ENCODE results near the gene DCP1B. TPM values are rescaled to one million over a fixed set of nuclear protein-coding genes. Genes with fewer than 3 reads are reported as not detected.
A peak's percentile ranks its signal among the peaks of the same experiment; 100 is the strongest.
"Not testable (repeated sequence)": the region's sequence is repeated elsewhere in the genome, so short reads cannot be mapped to it uniquely, and the experiment has no call there.

DCP1B gene
- total RNA-seq, 2 experiments from 2014 or later, result 17.8 to 18.6 TPM

- Mint-ChIP-seq H3K27ac (peak overlapping the region; percentile 1), H3K4me3 (no peak overlapping the region), H3K9me3 (no peaks in the 10 kb centered on the region), H3K27me3 (no peaks in the 10 kb centered on the region), H3K36me3 (ENCODE audit: low read depth) (peaks cover 50% of the 10 kb centered on the region), H3K4me1 (peaks cover 3% of the 10 kb centered on the region)
- CTCF ChIA-PET, result interaction anchor here (2.6 kb wide), 1 partner anchor 10 kb away, joined by 17 read pairs; no protein-coding TSS in a partner anchor
- no peak for DNase-seq
- POLR2A ChIA-PET, result interaction anchor here (1.2 kb wide), 1 partner anchor 44 kb away, joined by 3 read pairs; no protein-coding TSS in a partner anchor
Observed at GRCh38 chr12:1949771-1950470, 54.3 kb downstream of the DCP1B start.

GRCh38 chr12:1948883-1949282 is 55.4 kb downstream of the DCP1B start:
- CTCF ChIA-PET, result interaction anchor here (1.1 to 2.6 kb wide), 2 partner anchors 9 to 314 kb away, joined by 4 to 17 read pairs; no protein-coding TSS in a partner anchor
- DNase-seq, result no peak
- Mint-ChIP-seq H3K36me3 (ENCODE audit: low read depth) (peaks cover 60% of the 10 kb centered on the region), H3K27me3 (no peaks in the 10 kb centered on the region), H3K9me3 (no peaks in the 10 kb centered on the region), H3K4me3 (no peak overlapping the region), H3K4me1 (peaks cover 3% of the 10 kb centered on the region), H3K27ac (no peak overlapping the region)
- POLR2A ChIA-PET, result interaction anchor here (1.0 to 1.2 kb wide), 2 partner anchors 45 to 153 kb away, joined by 3 read pairs; no protein-coding TSS in a partner anchor

GRCh38 chr12:1947081-1947480 is 57.2 kb downstream of the DCP1B start:
- H3K9me3 Mint-ChIP-seq, result no peaks in the 10 kb centered on the region
- no peak for DNase-seq
- no peak overlapping the region for H3K27ac Mint-ChIP-seq
- ChIA-PET POLR2A (interaction anchor here (1.2 kb wide), 1 partner anchor 13 kb away, joined by 3 read pairs; no protein-coding TSS in a partner anchor), CTCF (interaction anchor here (0.6 kb wide), 1 partner anchor 97 kb away, joined by 4 read pairs; no protein-coding TSS in a partner anchor)
- H3K4me3 Mint-ChIP-seq, result no peak overlapping the region
- H3K27me3 Mint-ChIP-seq, result no peaks in the 10 kb centered on the region
- H3K4me1 Mint-ChIP-seq, result peaks cover 3% of the 10 kb centered on the region
- H3K36me3 Mint-ChIP-seq (ENCODE audit: low read depth), result peaks cover 67% of the 10 kb centered on the region

DNA sequence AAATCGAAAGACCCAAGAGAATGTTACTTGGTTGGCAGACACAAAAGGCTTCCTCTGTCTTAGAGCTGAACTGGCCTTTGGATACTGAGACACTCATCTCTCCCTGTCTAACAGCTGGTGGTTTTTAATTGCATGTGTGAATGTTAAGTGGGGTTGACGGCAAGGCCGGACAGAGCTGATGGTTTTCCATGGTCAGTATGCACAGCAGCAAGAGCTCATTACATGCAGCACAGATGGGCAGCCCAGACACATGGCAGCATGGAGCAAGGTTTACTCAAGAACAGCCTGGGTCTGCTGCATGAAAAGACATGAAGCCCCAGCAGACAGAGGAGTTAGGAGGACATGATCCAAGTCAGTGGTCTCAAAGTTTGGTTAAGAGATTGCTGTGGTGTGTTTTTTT is 58.0 kb downstream of the DCP1B start:
- peaks cover 3% of the 10 kb centered on the region for H3K4me1 Mint-ChIP-seq
- no peak overlapping the region for H3K4me3 Mint-ChIP-seq
- no peak overlapping the region for H3K27ac Mint-ChIP-seq
- no peak for DNase-seq
- CTCF ChIA-PET, result no interaction called here
- H3K27me3 Mint-ChIP-seq, result no peaks in the 10 kb centered on the region
- no peaks in the 10 kb centered on the region for H3K9me3 Mint-ChIP-seq
- POLR2A ChIA-PET, result interaction anchor here (1.2 kb wide), 1 partner anchor 14 kb away, joined by 3 read pairs; no protein-coding TSS in a partner anchor
- H3K36me3 Mint-ChIP-seq (ENCODE audit: low read depth), result peaks cover 60% of the 10 kb centered on the region

DNA sequence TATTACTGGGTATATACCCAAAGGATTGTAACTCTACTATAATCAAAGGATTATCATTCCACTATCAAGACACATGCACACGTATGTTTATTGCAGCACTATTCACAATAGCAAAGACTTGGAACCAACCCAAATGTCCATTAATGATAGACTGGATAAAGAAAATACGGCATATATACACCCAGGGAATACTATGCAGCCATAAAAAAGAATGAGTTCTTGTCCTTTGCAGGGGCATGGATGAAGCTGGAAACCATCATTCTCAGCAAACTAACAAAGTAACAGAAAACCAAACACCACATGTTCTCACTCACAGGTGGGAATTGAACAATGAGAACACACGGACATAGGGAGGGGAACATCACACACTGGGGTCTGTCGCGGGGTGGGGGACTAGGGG is 58.8 kb downstream of the DCP1B start:
- CTCF ChIA-PET, H3K27me3 Mint-ChIP-seq, H3K4me1 Mint-ChIP-seq, H3K4me3 Mint-ChIP-seq, DNase-seq, H3K27ac Mint-ChIP-seq, POLR2A ChIA-PET, H3K9me3 Mint-ChIP-seq: not testable (repeated sequence)
- H3K36me3 Mint-ChIP-seq (ENCODE audit: low read depth), result peaks cover 64% of the 10 kb centered on the region

- Mint-ChIP-seq H3K9me3 (no peaks in the 10 kb centered on the region), H3K27ac (peak overlapping the region; percentile 34), H3K27me3 (no peaks in the 10 kb centered on the region), H3K4me3 (no peak overlapping the region), H3K36me3 (ENCODE audit: low read depth) (peaks cover 31% of the 10 kb centered on the region), H3K4me1 (peaks cover 4% of the 10 kb centered on the region)
- POLR2A ChIA-PET, result interaction anchor here (0.5 to 2.9 kb wide), 11 partner anchors 13 to 1551 kb away, joined by 3 to 15 read pairs (median 4); partner anchors contain the start of gene KDM5A
- CTCF ChIA-PET, result interaction anchor here (0.6 to 3.3 kb wide), 67 partner anchors 9 to 877 kb away, joined by 3 to 62 read pairs (median 4); partner anchors contain the start of genes ADIPOR2, CACNA2D4 and DCP1B
- peak; percentile 89 for DNase-seq
Observed at GRCh38 chr12:1939801-1940607, 64.3 kb downstream of the DCP1B start.

DNA sequence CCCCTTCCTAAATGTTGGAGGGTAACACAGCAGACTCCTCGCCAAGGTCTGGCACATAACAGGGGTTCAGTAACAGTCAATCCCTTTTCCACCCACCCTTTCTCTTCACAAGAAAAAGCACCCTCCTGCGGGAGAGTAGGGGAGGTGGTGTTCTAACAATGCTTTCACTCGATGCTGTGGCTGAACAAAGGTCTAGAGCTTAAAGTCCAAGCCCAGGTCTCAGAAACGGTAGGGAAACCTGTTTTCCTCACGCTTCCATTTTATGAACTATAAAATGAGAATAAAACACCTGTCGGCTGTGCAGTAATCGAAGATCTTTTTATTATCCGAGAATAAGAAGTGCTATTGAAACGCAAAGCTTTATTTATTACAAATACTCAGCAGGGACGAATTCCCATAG is 64.9 kb downstream of the DCP1B start:
- Mint-ChIP-seq H3K27me3 (no peaks in the 10 kb centered on the region), H3K4me3 (no peak overlapping the region), H3K4me1 (peaks cover 4% of the 10 kb centered on the region), H3K27ac (no peak overlapping the region), H3K9me3 (no peaks in the 10 kb centered on the region), H3K36me3 (ENCODE audit: low read depth) (peaks cover 25% of the 10 kb centered on the region)
- ChIA-PET CTCF (interaction anchor here (0.6 to 3.3 kb wide), 48 partner anchors 9 to 644 kb away, joined by 3 to 62 read pairs (median 6); partner anchors contain the start of genes ADIPOR2 and CACNA2D4), POLR2A (interaction anchor here (0.5 to 2.9 kb wide), 10 partner anchors 12 to 288 kb away, joined by 3 to 15 read pairs (median 5); no protein-coding TSS in a partner anchor)
- no peak for DNase-seq

DNA sequence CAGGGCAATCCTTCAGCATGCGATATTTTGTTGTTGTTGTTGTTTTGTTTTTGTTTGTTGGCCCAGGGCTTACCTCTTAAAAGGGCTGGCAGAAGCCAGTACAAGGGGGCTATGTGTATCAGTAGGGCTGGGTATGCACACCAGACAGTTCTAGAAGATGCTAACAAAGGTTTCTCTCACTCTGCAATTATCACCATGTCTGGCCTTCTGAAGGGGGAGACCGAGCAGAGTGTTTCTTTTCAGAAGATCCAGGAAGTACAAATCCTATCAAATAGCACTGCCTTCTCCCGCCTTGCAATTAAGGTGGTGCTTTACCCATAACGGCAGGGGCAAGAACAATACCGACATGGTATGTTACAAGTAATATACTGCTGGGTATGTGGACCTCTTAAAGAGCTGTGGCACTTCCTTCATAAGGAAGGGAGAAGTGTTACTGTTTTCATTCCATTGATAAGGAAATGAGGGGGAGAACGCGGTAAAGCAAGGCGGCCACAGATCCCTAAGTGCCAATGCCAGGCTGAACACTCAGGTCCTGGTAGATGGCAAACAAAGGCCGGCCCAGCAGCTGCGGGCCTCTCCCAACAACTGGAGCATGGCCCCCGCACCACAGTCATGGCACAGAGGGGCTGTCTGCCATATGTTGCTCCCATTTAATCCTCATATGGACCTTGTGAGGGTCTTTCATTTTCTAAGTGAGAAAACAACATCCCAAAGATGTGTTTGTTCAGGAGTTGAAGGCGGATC is 66.6 kb downstream of the DCP1B start:
- Mint-ChIP-seq H3K36me3 (ENCODE audit: low read depth) (peaks cover 10% of the 10 kb centered on the region), H3K4me1 (peaks cover 4% of the 10 kb centered on the region), H3K4me3 (no peak overlapping the region), H3K27me3 (no peaks in the 10 kb centered on the region), H3K27ac (no peak overlapping the region), H3K9me3 (no peaks in the 10 kb centered on the region)
- ChIA-PET POLR2A (interaction anchor here (2.9 kb wide), 1 partner anchor 142 kb away, joined by 15 read pairs; no protein-coding TSS in a partner anchor), CTCF (interaction anchor here (1.0 kb wide), 1 partner anchor 142 kb away, joined by 3 read pairs; no protein-coding TSS in a partner anchor)
- no peak for DNase-seq

- DNase-seq, result no peak
- Mint-ChIP-seq H3K27ac (no peak overlapping the region), H3K4me3 (no peak overlapping the region), H3K9me3 (no peaks in the 10 kb centered on the region), H3K4me1 (peaks cover 4% of the 10 kb centered on the region), H3K36me3 (ENCODE audit: low read depth) (peaks cover 7% of the 10 kb centered on the region), H3K27me3 (no peaks in the 10 kb centered on the region)
- ChIA-PET POLR2A (no interaction called here), CTCF (interaction anchor here (1.0 kb wide), 1 partner anchor 284 kb away, joined by 4 read pairs; no protein-coding TSS in a partner anchor)
Observed at GRCh38 chr12:1936406-1937320, 67.6 kb downstream of the DCP1B start.

DNA sequence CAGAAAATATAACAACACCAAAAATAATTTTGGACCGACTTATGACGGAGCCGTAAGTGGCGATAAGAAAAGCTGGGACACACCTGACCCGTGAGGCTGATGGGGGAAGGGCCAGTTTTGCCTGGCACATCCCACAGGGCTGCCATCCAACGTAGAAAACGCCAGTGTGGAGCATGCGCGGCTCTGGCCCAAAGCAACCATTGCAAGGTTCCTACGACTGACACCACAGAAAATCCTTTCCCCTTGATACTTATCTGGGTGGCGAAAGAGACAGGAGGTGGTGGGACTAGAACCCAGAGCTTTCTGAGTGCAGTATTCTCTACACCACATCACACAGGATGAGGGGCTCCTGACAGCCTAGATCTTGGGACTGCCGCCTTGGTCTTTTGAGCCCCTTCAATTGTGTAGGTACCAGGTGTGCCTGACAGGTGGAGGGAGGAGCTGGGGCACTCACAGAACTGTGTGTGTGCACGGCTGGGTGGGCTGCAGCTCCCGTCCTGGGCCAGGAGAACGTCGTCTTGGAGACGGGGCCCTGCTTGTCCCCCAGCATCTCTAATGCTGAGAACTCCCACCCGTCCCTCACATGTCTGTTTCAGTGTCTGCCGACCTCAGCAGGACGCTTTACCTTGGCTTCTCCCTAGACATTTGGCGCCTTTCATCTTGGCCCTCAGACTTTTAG is 68.4 kb downstream of the DCP1B start:
- Mint-ChIP-seq H3K27me3 (no peaks in the 10 kb centered on the region), H3K4me3 (no peak overlapping the region), H3K27ac (no peak overlapping the region), H3K4me1 (peaks cover 4% of the 10 kb centered on the region), H3K9me3 (no peaks in the 10 kb centered on the region), H3K36me3 (ENCODE audit: low read depth) (peaks cover 2% of the 10 kb centered on the region)
- ChIA-PET POLR2A (no interaction called here), CTCF (interaction anchor here (1.0 to 1.1 kb wide), 2 partner anchors 144 to 283 kb away, joined by 3 to 4 read pairs; no protein-coding TSS in a partner anchor)
- DNase-seq, result no peak

DNA sequence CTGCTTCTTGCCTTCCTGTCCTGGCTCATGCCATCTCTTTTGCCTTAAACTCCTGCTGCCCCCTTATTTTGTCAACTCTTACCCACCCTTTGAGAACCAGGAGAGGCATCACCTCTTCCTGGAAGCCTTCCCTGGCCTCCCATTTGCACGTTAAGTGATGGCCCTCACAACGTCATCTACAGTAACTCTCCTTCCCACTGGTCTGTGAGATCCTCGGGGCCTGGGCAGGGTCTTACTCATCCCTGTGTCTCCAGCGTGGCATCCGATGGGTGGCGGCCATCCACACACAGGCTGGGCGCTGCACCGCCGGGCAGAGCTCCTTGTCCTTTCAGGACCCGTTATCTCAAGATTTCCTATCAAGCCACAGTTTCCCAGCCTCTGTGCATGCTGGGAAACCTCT is 69.0 kb downstream of the DCP1B start:
- ChIA-PET POLR2A (no interaction called here), CTCF (interaction anchor here (1.1 kb wide), 1 partner anchor 144 kb away, joined by 3 read pairs; no protein-coding TSS in a partner anchor)
- no peaks in the 10 kb centered on the region for H3K9me3 Mint-ChIP-seq
- no peaks in the 10 kb centered on the region for H3K27me3 Mint-ChIP-seq
- H3K4me3 Mint-ChIP-seq, result no peak overlapping the region
- peaks cover 4% of the 10 kb centered on the region for H3K4me1 Mint-ChIP-seq
- no peak overlapping the region for H3K27ac Mint-ChIP-seq
- no peak for DNase-seq
- no peaks in the 10 kb centered on the region for H3K36me3 Mint-ChIP-seq (ENCODE audit: low read depth)
